Keratinocyte (primary cell): ENCODE results near the gene POLR2C.

ENCODE experiments used
- EZH2 ChIP-seq: IDR thresholded peaks from one replicate; pipeline ENCODE4 v1.6.1; 2012; ENCODE audit warnings: inconsistent platforms, mild to moderate bottlenecking, low read length, moderate library complexity
- TF ChIP-seq, protein P1 (sequence below), 3 experiments: IDR thresholded peaks in 1 of 3; conservative IDR thresholded peaks in 1 of 3; optimal IDR thresholded peaks in 1 of 3; 2 replicates in 2 of 3; 3 replicates in 1 of 3; pipeline versions ENCODE3 to v1.5.1; 2011; ENCODE audit warnings: low read length in 3 of 3, mild to moderate bottlenecking in 3 of 3, moderate library complexity in 2 of 3, control low read depth in 1 of 3, inconsistent platforms in 1 of 3; ENCODE audit not compliant: insufficient read depth in 2 of 3; ENCODE audit errors: extremely low read depth in 1 of 3

DNA sequence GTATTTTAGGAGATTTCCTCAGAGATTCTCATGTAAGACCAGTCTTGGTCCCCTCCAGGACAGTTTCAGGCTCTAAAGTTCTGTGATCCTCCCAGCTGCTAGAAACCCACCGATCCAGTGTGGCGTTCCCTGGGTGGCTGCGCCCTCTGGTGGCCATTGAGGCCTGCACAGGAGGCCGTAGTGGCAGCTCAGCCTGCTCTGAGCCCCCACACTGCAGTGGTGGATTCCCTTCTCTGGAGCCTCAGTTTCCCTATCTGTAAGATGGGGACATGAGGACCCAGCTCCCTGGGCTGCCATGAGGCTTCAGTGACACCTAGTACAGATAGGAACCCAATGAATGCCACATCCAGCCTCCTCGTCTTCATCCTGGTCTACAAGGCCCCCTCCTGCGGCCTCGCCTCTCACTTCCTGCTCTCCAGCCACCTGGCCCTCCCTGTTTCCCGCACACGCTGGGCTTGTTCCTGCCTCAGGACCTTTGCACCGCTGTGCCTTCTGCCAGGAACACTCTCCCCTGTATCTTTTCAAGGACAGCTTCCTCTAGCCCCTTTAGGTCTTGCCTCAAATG is 57.4 kb downstream of the POLR2C start:
- TF ChIP-seq, protein P1, sequence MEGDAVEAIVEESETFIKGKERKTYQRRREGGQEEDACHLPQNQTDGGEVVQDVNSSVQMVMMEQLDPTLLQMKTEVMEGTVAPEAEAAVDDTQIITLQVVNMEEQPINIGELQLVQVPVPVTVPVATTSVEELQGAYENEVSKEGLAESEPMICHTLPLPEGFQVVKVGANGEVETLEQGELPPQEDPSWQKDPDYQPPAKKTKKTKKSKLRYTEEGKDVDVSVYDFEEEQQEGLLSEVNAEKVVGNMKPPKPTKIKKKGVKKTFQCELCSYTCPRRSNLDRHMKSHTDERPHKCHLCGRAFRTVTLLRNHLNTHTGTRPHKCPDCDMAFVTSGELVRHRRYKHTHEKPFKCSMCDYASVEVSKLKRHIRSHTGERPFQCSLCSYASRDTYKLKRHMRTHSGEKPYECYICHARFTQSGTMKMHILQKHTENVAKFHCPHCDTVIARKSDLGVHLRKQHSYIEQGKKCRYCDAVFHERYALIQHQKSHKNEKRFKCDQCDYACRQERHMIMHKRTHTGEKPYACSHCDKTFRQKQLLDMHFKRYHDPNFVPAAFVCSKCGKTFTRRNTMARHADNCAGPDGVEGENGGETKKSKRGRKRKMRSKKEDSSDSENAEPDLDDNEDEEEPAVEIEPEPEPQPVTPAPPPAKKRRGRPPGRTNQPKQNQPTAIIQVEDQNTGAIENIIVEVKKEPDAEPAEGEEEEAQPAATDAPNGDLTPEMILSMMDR (optimal IDR thresholded peaks at IDR 0.05 in 1 of 3, IDR thresholded peaks at IDR 0.05 in 1 of 3, conservative IDR thresholded peaks at IDR 0.05 in 1 of 3; ENCODE audit: extremely low read depth in 1 of 3, insufficient read depth in 2 of 3, low read length in 3 of 3): peak; percentile 96 to 97 (median 97)
- no peak for TF ChIP-seq EZH2
